IMR-90 (cell line): ENCODE measurements around the gene CYTH4. TPM values are rescaled to one million over a fixed set of nuclear protein-coding genes. Genes with fewer than 3 reads are reported as not detected.

Experiments
- ATAC-seq: fragments of 200-7000 bp; cut with Tn5 transposase; 2 replicates; pipeline ENCODE4 v1.9.1; 2020; ENCODE audit warnings: low read depth, mild to moderate bottlenecking, moderate library complexity
- BruUV-seq: library from RNA; stranded (reverse); fragments of 400-500 nt; replicated peaks from 2 replicates; lab custom pipeline; 2021; lab: Mats Ljungman, UMichigan
- CTCF ChIA-PET: fragments of 300-600 bp; formaldehyde crosslinking; extraction: SDS; loops from one replicate; lab custom pipeline; 2021; ENCODE audit warnings: antibody characterized with exemption; lab: Yijun Ruan, JAX
- POLR2A ChIA-PET: fragments of 300-600 bp; sonication (Branson Sonifier 250); formaldehyde crosslinking; loops from one replicate; lab custom pipeline; 2022; ENCODE audit warnings: antibody characterized with exemption; ENCODE audit not compliant: unreplicated experiment; lab: Charles Lee
- DNase-seq: peaks from one replicate; pipeline ENCODE4 v3.0.0; 2013
- H2AFZ ChIP-seq: replicated peaks from 2 replicates; pipeline ENCODE3; 2013; ENCODE audit warnings: low read length, mild to moderate bottlenecking; ENCODE audit not compliant: poor library complexity
- H2AK5ac ChIP-seq: 2 replicates; pipeline ENCODE4 v1.6.1; 2013; ENCODE audit warnings: low read depth, low read length, inconsistent platforms
- H2AK9ac ChIP-seq: replicated peaks from 2 replicates; pipeline ENCODE3; 2013; ENCODE audit warnings: mild to moderate bottlenecking, low read depth, low read length, moderate library complexity; ENCODE audit not compliant: poor library complexity
- H2BK120ac ChIP-seq: 2 replicates; pipeline ENCODE4 v1.6.1; 2013; ENCODE audit warnings: low read depth, low read length, inconsistent platforms
- H2BK15ac ChIP-seq: 3 replicates; pipeline ENCODE4 v1.6.1; 2013; ENCODE audit warnings: low read depth, low read length, inconsistent platforms
- H2BK20ac ChIP-seq: 2 replicates; pipeline ENCODE4 v1.6.1; 2013; ENCODE audit warnings: low read depth, mild to moderate bottlenecking, inconsistent platforms, low read length, moderate library complexity
- H2BK5ac ChIP-seq: 2 replicates; pipeline ENCODE4 v1.6.1; 2013; ENCODE audit warnings: mild to moderate bottlenecking, low read depth, low read length, inconsistent platforms; ENCODE audit not compliant: poor library complexity, severe bottlenecking
- H3K14ac ChIP-seq: replicated peaks from 2 replicates; pipeline ENCODE4 v1.6.1; 2013; ENCODE audit warnings: low read depth, low read length, inconsistent platforms
- H3K18ac ChIP-seq: 2 replicates; pipeline ENCODE4 v1.6.1; 2013; ENCODE audit warnings: low read depth, low read length, control low read depth
- H3K23ac ChIP-seq: 2 replicates; pipeline ENCODE4 v1.6.1; 2013; ENCODE audit warnings: low read depth, low read length, inconsistent platforms
- H3K27ac ChIP-seq: 2 replicates; pipeline ENCODE4 v1.5.1; 2013; ENCODE audit warnings: mild to moderate bottlenecking, control low read depth, low read length; ENCODE audit not compliant: insufficient read depth
- H3K27me3 ChIP-seq: 2 replicates; pipeline ENCODE4 v1.6.1; 2013; ENCODE audit warnings: low read length; ENCODE audit not compliant: control insufficient read depth, insufficient read depth
- H3K36me3 ChIP-seq: 2 replicates; pipeline ENCODE4 v1.6.1; 2013; ENCODE audit warnings: low read length, mixed read lengths; ENCODE audit not compliant: control insufficient read depth, insufficient read depth
- H3K4ac ChIP-seq: 2 replicates; pipeline ENCODE4 v1.6.1; 2013; ENCODE audit warnings: low read depth, low read length, inconsistent platforms
- H3K4me1 ChIP-seq: 2 replicates; pipeline ENCODE4 v1.6.1; 2013; ENCODE audit warnings: low read length, mixed read lengths; ENCODE audit not compliant: control insufficient read depth, insufficient read depth
- H3K4me2 ChIP-seq: 2 replicates; pipeline ENCODE4 v1.6.1; 2013; ENCODE audit warnings: low read depth, mild to moderate bottlenecking, control low read depth, low read length, moderate library complexity
- H3K4me3 ChIP-seq: 2 replicates; pipeline ENCODE4 v1.5.1; 2013; ENCODE audit warnings: low read depth, mild to moderate bottlenecking, control low read depth, low read length, moderate library complexity; ENCODE audit not compliant: insufficient read depth
- H3K56ac ChIP-seq: 2 replicates; pipeline ENCODE4 v1.6.1; 2013; ENCODE audit warnings: low read length, inconsistent platforms; ENCODE audit not compliant: insufficient read depth; ENCODE audit errors: extremely low read depth
- H3K79me1 ChIP-seq, 2 experiments: 2 replicates each; pipeline ENCODE4 v1.6.1; 2013; ENCODE audit warnings: low read length in 2 of 2, inconsistent platforms in 1 of 2, low read depth in 1 of 2
- H3K9ac ChIP-seq: 2 replicates; pipeline ENCODE4 v1.6.1; 2013; ENCODE audit warnings: low read depth, low read length, control low read depth
- H3K9me1 ChIP-seq: 2 replicates; pipeline ENCODE4 v1.6.1; 2013; ENCODE audit warnings: low read length, inconsistent platforms; ENCODE audit not compliant: insufficient read depth
- H3K9me3 ChIP-seq: 2 replicates; pipeline ENCODE4 v1.6.1; 2013; ENCODE audit warnings: low read length; ENCODE audit not compliant: control insufficient read depth, insufficient read depth
- H4K20me1 ChIP-seq: 2 replicates; pipeline ENCODE4 v1.6.1; 2013; ENCODE audit warnings: low read length, inconsistent platforms; ENCODE audit not compliant: insufficient read depth
- H4K5ac ChIP-seq: 2 replicates; pipeline ENCODE4 v1.6.1; 2013; ENCODE audit warnings: mild to moderate bottlenecking, low read depth, low read length, control low read depth
- H4K8ac ChIP-seq, 2 experiments: 2 replicates each; pipeline ENCODE4 v1.6.1; 2013; ENCODE audit warnings: low read depth in 2 of 2, low read length in 2 of 2, control low read depth in 1 of 2, inconsistent platforms in 1 of 2
- H4K91ac ChIP-seq: 2 replicates; pipeline ENCODE4 v1.6.1; 2013; ENCODE audit warnings: low read depth, low read length, inconsistent platforms; ENCODE audit not compliant: insufficient read depth
- BHLHE40 ChIP-seq: fragments of 150-350 bp; IDR thresholded peaks from 2 replicates; pipeline ENCODE4 v1.6.1; 2016; ENCODE audit warnings: mild to moderate bottlenecking, low read depth, low read length
- CEBPB ChIP-seq: IDR thresholded peaks from 2 replicates; pipeline ENCODE4 v1.6.1; 2012; ENCODE audit warnings: low read depth, low read length, improper control_type of control experiment
- CHD1 ChIP-seq: IDR thresholded peaks from 2 replicates; pipeline ENCODE4 v1.6.1; 2012; ENCODE audit warnings: low read depth, low read length, improper control_type of control experiment
- ELK1 ChIP-seq: fragments of 150-350 bp; IDR thresholded peaks from 2 replicates; pipeline ENCODE4 v1.6.1; 2016; ENCODE audit warnings: low read depth, mild to moderate bottlenecking, low read length, moderate library complexity, borderline replicate concordance
- FOS ChIP-seq: fragments of 150-350 bp; IDR thresholded peaks from 2 replicates; pipeline ENCODE4 v1.6.1; 2016; ENCODE audit warnings: low read depth, low read length
- MAFK ChIP-seq: IDR thresholded peaks from 2 replicates; pipeline ENCODE4 v1.6.1; 2012; ENCODE audit warnings: low read depth, low read length, improper control_type of control experiment
- MAZ ChIP-seq: IDR thresholded peaks from 2 replicates; pipeline ENCODE4 v1.6.1; 2012; ENCODE audit warnings: low read depth, mild to moderate bottlenecking, low read length, improper control_type of control experiment, moderate library complexity, borderline replicate concordance
- MXI1 ChIP-seq: IDR thresholded peaks from 2 replicates; pipeline ENCODE4 v1.6.1; 2012; ENCODE audit warnings: low read depth, mild to moderate bottlenecking, low read length, moderate library complexity, borderline replicate concordance
- NFE2L2 ChIP-seq: fragments of 150-350 bp; IDR thresholded peaks from 2 replicates; pipeline ENCODE4 v1.6.1; 2016; ENCODE audit warnings: low read depth, mild to moderate bottlenecking, low read length
- POLR2A ChIP-seq: IDR thresholded peaks from 2 replicates; pipeline ENCODE4 v1.6.1; 2012; ENCODE audit warnings: mild to moderate bottlenecking, low read depth, low read length
- RAD21 ChIP-seq: IDR thresholded peaks from 2 replicates; pipeline ENCODE4 v1.6.1; 2012; ENCODE audit warnings: low read length, improper control_type of control experiment
- RCOR1 ChIP-seq: IDR thresholded peaks from 2 replicates; pipeline ENCODE4 v1.6.1; 2012; ENCODE audit warnings: mild to moderate bottlenecking, low read length, improper control_type of control experiment; ENCODE audit not compliant: insufficient replicate concordance
- RFX5 ChIP-seq: IDR thresholded peaks from 2 replicates; pipeline ENCODE4 v1.8.0; 2012; ENCODE audit warnings: low read depth, mild to moderate bottlenecking, low read length, moderate library complexity
- SMC3 ChIP-seq: fragments of 150-350 bp; IDR thresholded peaks from 2 replicates; pipeline ENCODE4 v1.6.1; 2016; ENCODE audit warnings: low read depth, mild to moderate bottlenecking, antibody characterized with exemption, low read length, moderate library complexity
- USF2 ChIP-seq: fragments of 150-350 bp; IDR thresholded peaks from 2 replicates; pipeline ENCODE4 v1.6.1; 2017; ENCODE audit warnings: mild to moderate bottlenecking, antibody characterized with exemption, low read length, low read depth
- WGBS, 2 experiments: methylation state at CpG; one replicate each; pipeline versions ENCODE4 v1.1.5 to v1.1.7; 2013; ENCODE audit warnings: missing lambda C conversion rate in 2 of 2; ENCODE audit not compliant: insufficient read length in 1 of 2; ENCODE audit errors: extremely low coverage in 2 of 2; 5-methylcytosine and 5-hydroxymethylcytosine counted together
- dilution Hi-C: fragments of 300-500 bp; cut with HindIII; formaldehyde crosslinking; loops from one replicate; pipeline ENCODE4 v1.14.3; 2018; ENCODE audit warnings: low sequenced_read_pairs; ENCODE audit not compliant: unreplicated experiment
- in situ Hi-C: fragments of 300-500 bp; cut with MboI; formaldehyde crosslinking; loops from 3 replicates; pipeline ENCODE4 v1.14.3; 2019; ENCODE audit warnings: low sequenced_read_pairs, inconsistent platforms, mixed read lengths
- intact Hi-C: fragments of 100-400 bp; cut with micrococcal nuclease; formaldehyde crosslinking; loops from 2 replicates; pipeline ENCODE4 v1.10.0; 2022
- polyA plus RNA-seq, 3 experiments: library from polyadenylated mRNA; depleted of rRNA; stranded (reverse); fragments of >200 nt; gene quantifications; 2 replicates each; pipeline ENCODE4 v1.2.3, GENCODE V29; 2012; ENCODE audit warnings: low replicate concordance in 1 of 3
- total RNA-seq: library from RNA; depleted of rRNA; stranded (reverse); fragments of >200 nt; gene quantifications from 2 replicates; pipeline ENCODE4 v1.2.3, GENCODE V29; 2012

The CYTH4 gene
- total and polyA plus RNA-seq, 2 of the 4 experiments (the other 2 are of a cell fraction): 0.36 to 0.55 TPM

GRCh38 chr22:37239336-37240239 is 42.7 kb upstream of the CYTH4 start:
- H2BK5ac ChIP-seq: no peak overlapping the region
- dilution Hi-C loops (no loop called here), in situ Hi-C loops (no loop called here), intact Hi-C loops (no loop called here)
- H3K9me1 ChIP-seq: peaks cover 3% of the 10 kb centered on the region
- no peak overlapping the region for H2AK9ac ChIP-seq
- DNase-seq: no peak
- H3K27me3 ChIP-seq: no peaks in the 10 kb centered on the region; the same call in 1 of the 2 replicates
- no peak overlapping the region for H3K56ac ChIP-seq
- no peak overlapping the region for H4K5ac ChIP-seq
- H2BK20ac ChIP-seq: no peak overlapping the region
- POLR2A ChIA-PET: no interaction called here
- CTCF ChIA-PET: no interaction called here
- no TSS peak for BruUV-seq
- H2BK120ac ChIP-seq: no peak overlapping the region
- H3K9me3 ChIP-seq: no peaks in the 10 kb centered on the region
- H3K23ac ChIP-seq: no peak overlapping the region
- no peak overlapping the region for H3K18ac ChIP-seq
- WGBS, 2 experiments: no CpG with 5 or more reads among the region's 10 CpGs
- no peak overlapping the region for H2BK15ac ChIP-seq
- H2AK5ac ChIP-seq: no peak overlapping the region
- H3K27ac ChIP-seq: no peak overlapping the region
- ATAC-seq: no peak
- no peak overlapping the region for H3K4ac ChIP-seq
- H3K4me1 ChIP-seq: peaks cover 14% of the 10 kb centered on the region
- peaks cover 8 to 21% of the 10 kb centered on the region in 2 experiments; a peak in 3 of 4 replicates for H3K79me1 ChIP-seq
- H3K36me3 ChIP-seq: no peaks in the 10 kb centered on the region
- no peaks in the 10 kb centered on the region for H4K20me1 ChIP-seq
- H2AFZ ChIP-seq: no peak overlapping the region
- no peak overlapping the region for H3K4me3 ChIP-seq
- no peak overlapping the region for H4K91ac ChIP-seq
- H3K4me2 ChIP-seq: no peak overlapping the region
- no peak overlapping the region for H4K8ac ChIP-seq
- no peak overlapping the region for H3K14ac ChIP-seq
- no peak overlapping the region for H3K9ac ChIP-seq
- TF ChIP-seq MXI1 (no peak), RFX5 (no peak), BHLHE40 (no peak), MAZ (no peak), USF2 (no peak), RAD21 (no peak), RCOR1 (no peak), NFE2L2 (no peak), FOS (no peak), SMC3 (no peak), MAFK (no peak), POLR2A (no peak), CEBPB (no peak), CHD1 (no peak), ELK1 (no peak)
